KMS-11 (cell line): ENCODE measurements around the gene PCIF1.
A peak's percentile ranks its signal among the peaks of the same experiment; 100 is the strongest.

Source experiments
- H2AFZ ChIP-seq: fragments of 200-600 bp; sonication (generic); 2 replicates; pipeline ENCODE4 v1.6.1; 2016; ENCODE audit warnings: antibody characterized with exemption, mixed run types, low read depth
- H3K27ac ChIP-seq: fragments of 200-600 bp; sonication (generic); 2 replicates; pipeline ENCODE4 v1.6.1; 2016; ENCODE audit warnings: mild to moderate bottlenecking, mixed run types
- H3K27me3 ChIP-seq: fragments of 200-600 bp; sonication (generic); 2 replicates; pipeline ENCODE4 v1.6.1; 2017; ENCODE audit warnings: mild to moderate bottlenecking, low read depth, mixed run types, moderate library complexity; ENCODE audit not compliant: insufficient read depth
- H3K36me3 ChIP-seq: fragments of 200-600 bp; sonication (generic); 2 replicates; pipeline ENCODE4 v1.6.1; 2017; ENCODE audit warnings: mild to moderate bottlenecking, mixed run types; ENCODE audit not compliant: insufficient read depth
- H3K4me1 ChIP-seq: fragments of 200-600 bp; sonication (generic); 2 replicates; pipeline ENCODE4 v1.6.1; 2016; ENCODE audit warnings: mild to moderate bottlenecking, low read depth, mixed run types; ENCODE audit not compliant: poor library complexity, severe bottlenecking
- H3K4me2 ChIP-seq: fragments of 200-600 bp; sonication (generic); 2 replicates; pipeline ENCODE4 v1.7.0; 2016; ENCODE audit warnings: mild to moderate bottlenecking, mixed run types
- H3K4me3 ChIP-seq: fragments of 200-600 bp; sonication (generic); IDR thresholded peaks from 2 replicates; pipeline ENCODE4 v1.6.1; 2017; ENCODE audit warnings: low read depth, low read length, mixed read lengths; ENCODE audit not compliant: insufficient read depth
- H3K79me2 ChIP-seq: fragments of 200-600 bp; sonication (generic); 2 replicates; pipeline ENCODE4 v1.6.1; 2016; ENCODE audit warnings: low read depth, mixed run types; ENCODE audit not compliant: insufficient read depth
- H3K9ac ChIP-seq: fragments of 200-600 bp; sonication (generic); 2 replicates; pipeline ENCODE4 v1.6.1; 2016; ENCODE audit warnings: mild to moderate bottlenecking, mixed run types
- H4K20me1 ChIP-seq: fragments of 200-600 bp; sonication (generic); 2 replicates; pipeline ENCODE4 v1.6.1; 2016; ENCODE audit warnings: mild to moderate bottlenecking, mixed run types; ENCODE audit not compliant: insufficient read depth
- TF ChIP-seq, protein P1 (sequence below): fragments of 200-600 bp; sonication (generic); conservative IDR thresholded peaks from 2 replicates; pipeline ENCODE4 v1.6.1; 2017; ENCODE audit warnings: low read depth, mild to moderate bottlenecking, antibody characterized with exemption, low read length, moderate library complexity, mixed read lengths

The PCIF1 gene

DNA sequence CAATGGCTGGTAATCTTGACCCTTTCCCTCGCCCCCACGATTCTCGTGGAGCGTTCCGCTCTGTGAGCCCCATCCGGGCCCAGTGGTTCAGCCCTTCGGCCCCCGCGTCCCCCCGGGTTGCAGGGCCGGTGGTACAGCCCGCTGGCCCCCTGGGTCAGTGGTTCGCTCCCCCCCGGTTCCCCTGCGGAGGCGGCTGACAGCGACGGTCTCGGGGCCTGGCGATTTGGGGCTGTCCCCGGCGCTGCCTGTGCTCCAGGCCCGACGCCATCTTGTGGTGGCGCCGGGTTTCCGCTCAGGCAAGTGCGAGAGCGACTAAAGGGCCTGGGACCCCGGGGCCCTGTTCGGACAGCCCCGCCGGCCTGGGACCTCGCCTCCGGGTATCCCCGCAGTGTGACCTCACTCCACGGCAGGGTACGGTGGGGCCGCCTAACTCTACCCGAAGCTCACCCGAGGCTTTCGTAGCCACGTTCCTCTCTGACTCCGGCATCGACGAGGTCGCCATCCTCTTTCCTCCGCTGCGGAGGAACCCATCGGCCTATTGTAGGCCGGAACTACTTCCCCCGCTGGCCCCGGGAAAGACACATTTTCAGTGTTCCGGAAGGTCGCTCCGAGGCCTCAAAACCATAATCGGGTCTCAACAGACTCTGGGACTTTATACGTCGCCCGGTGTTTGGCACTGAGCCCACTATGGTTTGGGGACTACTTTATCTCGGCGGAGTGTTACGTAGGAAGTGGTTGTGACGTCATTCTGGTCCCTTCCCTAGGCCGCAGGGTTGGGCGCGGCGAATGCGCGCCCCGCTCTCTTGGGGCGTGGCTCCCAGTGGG, 37.4 kb downstream of the PCIF1 start, which contains the start of gene ZNF335:
ZNF335 (minus strand) TSS at position 529 of the 825 bp plus-strand sequence. CDS start 793 bp downstream, outside the sequence.
- TF ChIP-seq, protein P1, sequence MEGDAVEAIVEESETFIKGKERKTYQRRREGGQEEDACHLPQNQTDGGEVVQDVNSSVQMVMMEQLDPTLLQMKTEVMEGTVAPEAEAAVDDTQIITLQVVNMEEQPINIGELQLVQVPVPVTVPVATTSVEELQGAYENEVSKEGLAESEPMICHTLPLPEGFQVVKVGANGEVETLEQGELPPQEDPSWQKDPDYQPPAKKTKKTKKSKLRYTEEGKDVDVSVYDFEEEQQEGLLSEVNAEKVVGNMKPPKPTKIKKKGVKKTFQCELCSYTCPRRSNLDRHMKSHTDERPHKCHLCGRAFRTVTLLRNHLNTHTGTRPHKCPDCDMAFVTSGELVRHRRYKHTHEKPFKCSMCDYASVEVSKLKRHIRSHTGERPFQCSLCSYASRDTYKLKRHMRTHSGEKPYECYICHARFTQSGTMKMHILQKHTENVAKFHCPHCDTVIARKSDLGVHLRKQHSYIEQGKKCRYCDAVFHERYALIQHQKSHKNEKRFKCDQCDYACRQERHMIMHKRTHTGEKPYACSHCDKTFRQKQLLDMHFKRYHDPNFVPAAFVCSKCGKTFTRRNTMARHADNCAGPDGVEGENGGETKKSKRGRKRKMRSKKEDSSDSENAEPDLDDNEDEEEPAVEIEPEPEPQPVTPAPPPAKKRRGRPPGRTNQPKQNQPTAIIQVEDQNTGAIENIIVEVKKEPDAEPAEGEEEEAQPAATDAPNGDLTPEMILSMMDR: peak; percentile 48; the same call in 1 of the 2 replicates
- Histone ChIP-seq H3K4me3 (peak within 1 kb of the TSS; percentile 14), H3K79me2 (peaks cover 35% of the 10 kb centered on the region), H3K9ac (peak within 1 kb of the TSS; percentile 96), H3K27ac (peak within 1 kb of the TSS; percentile 96), H2AFZ (peak within 1 kb of the TSS; percentile 79), H3K36me3 (no peaks in the 10 kb centered on the region; the same call in 1 of the 2 replicates), H3K27me3 (no peaks in the 10 kb centered on the region), H4K20me1 (no peaks in the 10 kb centered on the region), H3K4me1 (peaks cover 29% of the 10 kb centered on the region), H3K4me2 (peak within 1 kb of the TSS; percentile 87)

DNA sequence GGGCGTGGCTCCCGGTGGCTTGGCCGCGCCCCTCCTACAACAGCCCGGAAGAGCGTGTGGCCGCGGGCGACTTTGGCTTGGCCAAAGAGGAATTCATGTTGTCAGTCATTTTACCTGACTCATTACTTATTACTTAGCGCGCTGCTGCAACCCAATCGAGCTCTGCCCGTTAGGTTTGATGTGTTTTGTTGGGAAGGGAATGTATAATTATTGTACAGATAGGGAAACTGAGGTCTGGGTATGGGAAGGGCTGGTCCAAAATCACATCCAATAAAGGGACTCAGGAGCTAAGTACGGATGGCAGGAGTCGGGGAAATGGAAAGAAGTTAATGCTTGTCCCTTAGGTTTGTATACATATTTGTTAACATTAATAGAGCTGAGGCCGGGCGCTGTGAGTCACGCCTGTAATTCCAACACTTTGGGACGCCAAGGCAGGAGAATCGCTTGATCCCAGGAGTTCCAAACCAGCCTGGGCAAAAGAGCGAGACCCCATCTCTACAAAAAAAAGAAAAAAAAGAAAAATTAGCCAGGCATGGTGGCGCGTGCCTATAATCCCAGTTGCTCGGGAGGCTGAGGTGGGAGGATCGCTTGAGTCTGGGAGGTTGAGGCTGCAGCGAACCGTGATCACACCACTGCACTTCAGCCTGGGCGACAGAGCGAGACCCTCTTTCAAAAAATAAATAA, 38.2 kb downstream of the PCIF1 start:
- TF ChIP-seq, protein P1: no peak
- H2AFZ ChIP-seq: peak overlapping the region; percentile 79

DNA sequence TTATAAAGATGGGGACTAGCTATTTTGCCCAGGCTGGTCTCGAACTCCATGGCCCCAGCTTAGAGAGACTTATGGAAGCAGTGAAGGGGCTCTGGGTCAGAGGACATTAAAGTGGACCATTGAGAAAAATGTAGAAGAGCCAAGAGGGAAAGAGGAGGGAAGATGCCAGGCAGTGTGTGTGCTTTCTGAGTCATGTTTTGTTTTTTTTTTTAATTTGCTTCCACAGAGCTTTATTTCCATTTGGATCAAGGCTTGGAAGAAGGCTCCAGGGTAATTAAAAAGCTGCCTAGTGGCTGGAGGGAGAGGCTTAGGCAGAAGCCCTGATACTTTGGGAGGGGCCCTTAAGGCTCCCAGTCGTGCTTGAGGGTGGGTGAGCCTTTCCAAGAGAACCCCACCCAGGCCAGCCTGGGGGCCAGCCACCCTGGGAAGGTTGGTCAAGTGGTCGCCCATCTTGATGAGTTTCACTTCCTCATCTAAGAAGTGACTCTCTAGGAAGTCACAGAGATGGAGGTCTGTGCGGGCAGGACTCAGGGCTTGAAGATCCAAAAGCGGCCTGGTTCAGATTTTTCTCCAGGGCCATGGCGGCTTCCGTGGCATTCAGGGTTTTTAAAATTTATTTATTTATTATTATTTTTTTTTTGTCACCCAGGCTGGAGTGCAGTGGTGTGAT, 40.5 kb downstream of the PCIF1 start:
- TF ChIP-seq, protein P1: no peak

More for the DNA sequence above, 38.2 kb downstream of the PCIF1 start:
- peak overlapping the region; percentile 64 for H3K4me2 ChIP-seq
- H4K20me1 ChIP-seq: no peaks in the 10 kb centered on the region
- peaks cover 35% of the 10 kb centered on the region for H3K79me2 ChIP-seq
- H3K27ac ChIP-seq: peak overlapping the region; percentile 96
- H3K4me3 ChIP-seq: no peak overlapping the region
- no peaks in the 10 kb centered on the region for H3K27me3 ChIP-seq
- peak overlapping the region; percentile 96 for H3K9ac ChIP-seq
- no peaks in the 10 kb centered on the region; the same call in 1 of the 2 replicates for H3K36me3 ChIP-seq
- H3K4me1 ChIP-seq: peaks cover 29% of the 10 kb centered on the region

DNA sequence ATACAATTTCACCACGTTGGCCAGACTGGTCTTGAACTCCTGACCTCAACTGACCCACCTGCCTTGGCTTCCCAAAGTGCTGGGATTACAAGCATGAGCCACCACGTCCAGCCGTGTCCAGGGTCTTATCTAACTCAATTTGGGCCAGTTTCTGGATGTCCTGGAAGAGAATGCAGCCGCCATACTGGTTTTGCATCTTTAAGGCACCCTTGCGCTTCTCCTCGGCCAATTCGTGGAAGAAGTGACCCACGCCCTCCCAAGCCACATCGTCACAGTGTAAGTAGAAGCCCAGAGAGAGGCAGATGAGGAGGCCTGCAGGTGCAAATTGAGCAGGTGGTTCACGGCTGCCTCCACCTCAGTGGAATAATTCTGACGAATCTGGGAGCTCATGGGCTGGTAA, 41.2 kb downstream of the PCIF1 start:
- Histone ChIP-seq H2AFZ (no peak overlapping the region), H3K27ac (no peak overlapping the region), H3K4me1 (peaks cover 4% of the 10 kb centered on the region), H3K4me3 (no peak overlapping the region), H4K20me1 (no peaks in the 10 kb centered on the region), H3K4me2 (no peak overlapping the region), H3K36me3 (no peaks in the 10 kb centered on the region), H3K79me2 (peaks cover 9% of the 10 kb centered on the region), H3K27me3 (no peaks in the 10 kb centered on the region), H3K9ac (no peak overlapping the region)
- TF ChIP-seq, protein P1: no peak

More for the DNA sequence above, 40.5 kb downstream of the PCIF1 start:
- Histone ChIP-seq H3K9ac (no peak overlapping the region), H4K20me1 (no peaks in the 10 kb centered on the region), H3K4me3 (no peak overlapping the region), H2AFZ (no peak overlapping the region), H3K79me2 (peaks cover 15% of the 10 kb centered on the region), H3K27ac (no peak overlapping the region), H3K27me3 (no peaks in the 10 kb centered on the region), H3K4me2 (no peak overlapping the region), H3K4me1 (peaks cover 11% of the 10 kb centered on the region), H3K36me3 (no peaks in the 10 kb centered on the region)
